HL-60/S4 treated with phorbol 12-myristate 13-acetate at 8.2 ng/mL for 4 days and 3 days (cell line): ENCODE measurements around the gene RCAN2.

Source experiments
- in situ Hi-C: fragments of 300-500 bp; cut with MboI; formaldehyde crosslinking; loops from 2 replicates; pipeline ENCODE4 v1.15.0; 2022; ENCODE audit warnings: low sequenced_read_pairs

RCAN2 gene

GRCh38 chr6:46296586-46296985 lies 194.7 kb downstream of the RCAN2 start:
- in situ Hi-C loops = no loop called here

- in situ Hi-C loops = no loop called here
Measured at GRCh38 chr6:46293641-46294316, 197.5 kb downstream of the RCAN2 start.

DNA sequence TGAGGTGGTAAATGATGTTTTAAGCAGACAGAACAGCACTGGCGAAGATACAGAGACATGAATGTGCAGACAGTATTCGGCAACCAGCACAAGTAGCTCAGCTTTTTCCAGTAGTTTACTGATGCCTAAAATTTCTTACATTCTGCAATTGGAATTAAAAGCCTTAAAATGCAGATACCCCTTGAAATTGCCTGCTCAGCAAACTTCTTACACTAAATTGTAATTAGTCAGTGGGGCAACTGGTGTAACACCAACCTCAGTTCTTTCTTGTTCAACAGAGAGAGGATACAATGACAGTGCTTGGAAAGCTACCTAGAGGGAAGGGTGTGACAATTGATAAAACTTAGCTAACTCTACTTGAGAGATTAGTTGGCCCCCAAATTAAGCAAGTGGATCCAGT lies 199.4 kb downstream of the RCAN2 start:
- in situ Hi-C loops = no loop called here

- in situ Hi-C loops = no loop called here
Measured at GRCh38 chr6:46291275-46291633, 200.0 kb downstream of the RCAN2 start.

GRCh38 chr6:46290421-46291274 lies 200.6 kb downstream of the RCAN2 start:
- in situ Hi-C loops = no loop called here

GRCh38 chr6:46289898-46290297 lies 201.4 kb downstream of the RCAN2 start:
- in situ Hi-C loops = no loop called here

GRCh38 chr6:46288835-46289234 lies 202.4 kb downstream of the RCAN2 start:
- in situ Hi-C loops = no loop called here

- in situ Hi-C loops = no loop called here
Measured at GRCh38 chr6:46287681-46288080, 203.6 kb downstream of the RCAN2 start.

GRCh38 chr6:46287043-46287442 lies 204.2 kb downstream of the RCAN2 start:
- in situ Hi-C loops = no loop called here

DNA sequence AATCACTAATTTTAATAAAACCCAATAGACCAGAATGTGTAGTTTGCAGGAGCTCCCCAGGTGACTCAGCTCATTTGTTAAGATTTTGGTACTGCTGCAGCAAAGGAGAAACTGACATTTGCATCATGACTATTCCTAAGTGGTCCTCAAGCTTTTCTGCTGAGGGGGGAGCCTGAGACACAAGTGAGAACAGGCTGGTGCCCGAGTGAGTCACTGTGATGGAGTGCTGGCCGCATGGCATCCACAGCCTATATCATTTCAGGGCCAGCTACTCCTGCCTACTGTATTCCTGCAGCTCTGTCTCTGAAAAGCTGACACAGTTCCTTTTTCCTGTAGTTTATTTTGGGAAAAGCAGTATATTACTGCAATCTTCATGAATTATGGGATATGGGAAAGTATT lies 206.8 kb downstream of the RCAN2 start:
- in situ Hi-C loops = no loop called here

DNA sequence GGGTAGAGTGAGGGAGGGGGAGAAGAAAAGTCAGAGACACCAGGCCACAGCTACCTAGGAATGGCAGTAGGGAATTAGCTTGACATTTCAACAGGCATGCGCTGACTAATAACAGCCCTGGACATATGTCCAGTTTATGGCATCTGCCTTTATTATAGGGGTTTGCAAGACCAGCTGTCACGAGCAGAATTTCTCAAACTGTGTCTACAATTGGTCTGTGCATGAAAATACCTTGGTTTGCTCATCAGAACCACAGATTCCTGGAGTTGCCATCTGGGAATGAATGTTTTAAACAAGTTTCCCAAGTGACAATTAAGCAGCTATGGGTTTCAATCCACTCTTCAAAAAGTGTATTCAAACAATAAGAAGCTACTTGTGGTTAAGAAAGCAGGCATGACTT lies 210.1 kb downstream of the RCAN2 start:
- in situ Hi-C loops = no loop called here

DNA sequence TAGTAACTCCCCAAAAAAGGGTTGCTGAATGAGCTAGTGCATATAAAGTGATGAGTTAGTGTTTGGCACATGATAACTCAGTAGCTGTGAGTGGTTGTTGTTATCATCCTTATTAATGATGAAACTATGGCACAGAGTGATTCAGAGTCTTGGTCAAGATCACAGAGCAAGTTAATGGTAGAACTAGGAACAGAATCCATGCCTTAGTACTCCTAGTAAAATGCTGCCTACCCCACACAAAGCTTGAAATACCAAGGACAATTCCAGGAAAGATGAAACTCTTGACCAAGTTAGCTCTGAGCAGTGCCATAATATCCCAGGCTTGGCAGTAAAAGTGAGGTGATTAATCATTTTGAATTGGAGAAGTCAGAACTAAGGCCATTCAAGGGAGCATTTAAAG lies 211.4 kb downstream of the RCAN2 start:
- in situ Hi-C loops = no loop called here

- in situ Hi-C loops = no loop called here
Measured at GRCh38 chr6:46276576-46277142, 214.6 kb downstream of the RCAN2 start.

GRCh38 chr6:46274502-46274901 lies 216.7 kb downstream of the RCAN2 start:
- in situ Hi-C loops = no loop called here

- in situ Hi-C loops = no loop called here
Measured at GRCh38 chr6:46273911-46274310, 217.3 kb downstream of the RCAN2 start.

- in situ Hi-C loops = no loop called here
Measured at GRCh38 chr6:46271728-46272127, 219.5 kb downstream of the RCAN2 start.

GRCh38 chr6:46271107-46271506 lies 220.1 kb downstream of the RCAN2 start:
- in situ Hi-C loops = no loop called here

GRCh38 chr6:46270336-46270735 lies 220.9 kb downstream of the RCAN2 start:
- in situ Hi-C loops = no loop called here

- in situ Hi-C loops = no loop called here
Measured at GRCh38 chr6:46269447-46270229, 221.6 kb downstream of the RCAN2 start.

DNA sequence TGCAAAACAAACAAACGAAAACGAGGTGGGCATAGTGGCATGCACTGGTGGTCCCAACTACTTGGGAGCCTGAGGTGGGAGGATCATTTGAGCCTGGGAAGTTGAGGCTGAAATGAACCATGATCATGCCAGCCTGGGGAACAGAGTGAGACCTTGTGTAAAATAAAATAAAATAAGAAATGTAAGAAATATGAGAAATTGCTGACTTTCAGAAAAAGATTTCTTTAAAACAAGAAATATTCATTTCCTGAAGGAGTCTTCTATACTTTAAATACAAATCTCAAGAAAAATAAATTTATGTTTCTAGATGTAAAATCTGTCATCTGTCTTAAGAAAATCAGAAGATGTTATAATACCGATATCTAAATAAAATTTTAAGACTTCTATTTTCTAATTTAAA lies 223.7 kb downstream of the RCAN2 start:
- in situ Hi-C loops = no loop called here

DNA sequence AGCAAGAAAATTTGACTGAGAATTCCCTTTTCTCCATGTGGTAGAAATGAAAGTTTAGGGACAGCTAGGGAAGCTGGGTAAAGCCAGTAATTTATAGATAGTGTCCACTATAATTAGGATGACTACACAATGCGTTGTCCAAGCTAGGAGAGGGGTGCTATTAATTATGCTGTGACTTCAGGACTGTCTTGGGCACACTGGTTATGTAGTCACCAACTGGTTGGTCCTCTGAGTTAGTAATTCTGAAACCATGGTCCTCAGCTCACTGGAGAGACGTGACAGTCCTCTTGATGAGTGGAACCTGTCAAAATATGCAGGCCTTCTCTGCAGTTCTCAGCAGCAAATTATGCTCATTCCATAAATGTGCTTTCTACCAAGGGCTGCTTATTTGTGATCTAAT lies 225.9 kb downstream of the RCAN2 start:
- in situ Hi-C loops = no loop called here
